GM23248 (cell line): ENCODE results near the gene CA11. TPM values are rescaled to one million over a fixed set of nuclear protein-coding genes. Genes with fewer than 3 reads are reported as not detected.

Experiments used
- DNase-seq: peaks from one replicate; pipeline ENCODE4 v3.0.0-alpha.2; 2015
- H2AFZ ChIP-seq: fragments of 200-600 bp; sonication (generic); 2 replicates; pipeline ENCODE4 v1.6.1; 2016; ENCODE audit warnings: antibody characterized with exemption
- H3F3A ChIP-seq: fragments of 200-600 bp; sonication (generic); 2 replicates; pipeline ENCODE4 v1.6.1; 2016; ENCODE audit warnings: mild to moderate bottlenecking, antibody characterized with exemption, mixed run types; ENCODE audit not compliant: insufficient read depth
- H3K27ac ChIP-seq: fragments of 200-600 bp; sonication (generic); 2 replicates; pipeline ENCODE4 v1.5.1; 2016; ENCODE audit warnings: mild to moderate bottlenecking
- H3K27me3 ChIP-seq: fragments of 200-600 bp; sonication (generic); replicated peaks from 2 replicates; pipeline ENCODE4 v1.6.1; 2016; ENCODE audit warnings: mild to moderate bottlenecking; ENCODE audit not compliant: insufficient read depth
- H3K36me3 ChIP-seq: fragments of 200-600 bp; sonication (generic); 2 replicates; pipeline ENCODE4 v1.6.1; 2016; ENCODE audit warnings: low read depth, mild to moderate bottlenecking
- H3K4me1 ChIP-seq: fragments of 200-600 bp; sonication (generic); 2 replicates; pipeline ENCODE4 v1.6.1; 2016; ENCODE audit warnings: mild to moderate bottlenecking; ENCODE audit not compliant: insufficient read depth
- H3K4me2 ChIP-seq: fragments of 200-600 bp; sonication (generic); one replicate; pipeline ENCODE4 v1.6.1; 2016; ENCODE audit warnings: mild to moderate bottlenecking; ENCODE audit not compliant: unreplicated experiment
- H3K4me3 ChIP-seq: fragments of 200-600 bp; sonication (generic); 2 replicates; pipeline ENCODE4 v1.5.1; 2016; ENCODE audit warnings: mild to moderate bottlenecking
- H3K79me2 ChIP-seq: fragments of 200-600 bp; sonication (generic); 2 replicates; pipeline ENCODE4 v1.6.1; 2016; ENCODE audit warnings: mild to moderate bottlenecking; ENCODE audit not compliant: insufficient read depth
- H3K9ac ChIP-seq: fragments of 200-600 bp; sonication (generic); 2 replicates; pipeline ENCODE4 v1.6.1; 2016; ENCODE audit warnings: mild to moderate bottlenecking
- H3K9me2 ChIP-seq: fragments of 200-600 bp; sonication (generic); 2 replicates; pipeline ENCODE4 v1.6.1; 2016; ENCODE audit warnings: mixed run types, mild to moderate bottlenecking, moderate library complexity; ENCODE audit not compliant: insufficient read depth
- H3K9me3 ChIP-seq: fragments of 200-600 bp; sonication (generic); one replicate; pipeline ENCODE4 v1.6.1; 2017; ENCODE audit warnings: low read depth
- H4K20me1 ChIP-seq: fragments of 200-600 bp; sonication (generic); 2 replicates; pipeline ENCODE4 v1.6.0; 2016; ENCODE audit not compliant: insufficient read depth
- EZH2 ChIP-seq: fragments of 200-600 bp; sonication (generic); IDR thresholded peaks from 2 replicates; pipeline ENCODE4 v1.6.1; 2018; ENCODE audit warnings: antibody characterized with exemption, mild to moderate bottlenecking; ENCODE audit not compliant: insufficient read depth, poor library complexity, severe bottlenecking
- EZH2phosphoT487 ChIP-seq: fragments of 200-600 bp; sonication (generic); IDR thresholded peaks from 2 replicates; pipeline ENCODE4 v1.6.1; 2018; ENCODE audit warnings: antibody characterized with exemption, moderate library complexity, mild to moderate bottlenecking, low read depth; ENCODE audit not compliant: insufficient read depth
- WGBS, 2 experiments: methylation state at CpG; one replicate each; pipeline ENCODE4 v1.1.6; 2015 to 2017; ENCODE audit warnings: low lambda C conversion rate in 2 of 2, low coverage in 1 of 2; ENCODE audit errors: missing lambda C conversion rate in 2 of 2; 5-methylcytosine and 5-hydroxymethylcytosine counted together
- in situ Hi-C: fragments of 300-500 bp; cut with MboI; formaldehyde crosslinking; loops from 2 replicates; pipeline ENCODE4 v1.15.0; 2020
- polyA plus RNA-seq: library from polyadenylated mRNA; unstranded; fragments of >200 nt; fragmentation: Nextera tagmentation; extraction: Ambion mirVana; gene quantifications from 2 replicates; pipeline ENCODE4 v1.2.1, GENCODE V29; 2016
- total RNA-seq: library from RNA; depleted of rRNA; stranded (reverse); fragments of >200 nt; shearing (Covaris generic); gene quantifications from 2 replicates; pipeline ENCODE4 v1.2.3, GENCODE V29; 2014

CA11 gene
- total and polyA plus RNA-seq, 2 experiments from 2014 or later: 1.1 to 2.7 TPM

DNA sequence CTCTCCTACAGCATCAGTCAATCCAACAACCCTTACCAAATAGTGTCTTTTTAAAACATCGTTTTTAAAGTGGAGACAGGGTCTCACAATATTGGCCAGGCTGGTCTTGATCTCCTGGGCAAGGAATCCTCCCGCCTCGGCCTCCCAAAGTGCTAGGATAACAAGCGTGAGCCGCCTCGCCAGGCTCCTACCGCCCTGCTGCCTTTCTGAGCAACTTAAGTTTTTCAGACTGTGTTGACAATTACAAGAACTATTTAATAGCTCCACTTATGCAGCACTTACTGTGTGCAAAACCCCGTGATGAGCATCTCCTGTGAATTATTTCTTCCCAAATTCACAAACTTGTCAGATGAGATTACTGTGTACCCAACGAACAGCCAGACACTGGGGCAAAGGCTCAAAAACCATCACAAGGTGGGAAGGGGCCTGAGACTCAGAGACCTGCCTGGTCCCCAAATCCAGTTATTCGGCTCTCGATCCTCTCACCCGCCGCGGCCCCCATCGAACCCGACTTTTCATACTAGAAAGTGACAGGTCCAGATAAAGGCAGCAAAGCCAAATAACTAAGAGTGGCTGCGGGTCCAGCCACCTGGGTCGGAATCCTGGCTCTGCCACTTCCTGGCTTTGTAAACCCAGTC, 27.6 kb downstream of the CA11 start:
- Histone ChIP-seq H3K27me3 (no peaks in the 10 kb centered on the region), H4K20me1 (peaks cover 12% of the 10 kb centered on the region; the same call in 1 of the 2 replicates), H3K27ac (peak overlapping the region; percentile 89), H3K9ac (peak overlapping the region; percentile 98), H3K9me3 (no peaks in the 10 kb centered on the region), H3K4me1 (peaks cover 21% of the 10 kb centered on the region), H3K4me3 (peak overlapping the region; percentile 96), H3K36me3 (peaks cover 21% of the 10 kb centered on the region), H3F3A (peaks cover 20% of the 10 kb centered on the region; the same call in 1 of the 2 replicates), H2AFZ (no peak overlapping the region; the same call in 1 of the 2 replicates), H3K79me2 (peaks cover 55% of the 10 kb centered on the region), H3K9me2 (no peaks in the 10 kb centered on the region), H3K4me2 (peak overlapping the region; percentile 100)
- 0 to 1% methylated on average over 18 of the region's 18 CpGs for WGBS, 2 experiments
- in situ Hi-C loops: no loop called here
- DNase-seq: peak; percentile 43
- TF ChIP-seq EZH2: no peak
- TF ChIP-seq EZH2phosphoT487: no peak

DNA sequence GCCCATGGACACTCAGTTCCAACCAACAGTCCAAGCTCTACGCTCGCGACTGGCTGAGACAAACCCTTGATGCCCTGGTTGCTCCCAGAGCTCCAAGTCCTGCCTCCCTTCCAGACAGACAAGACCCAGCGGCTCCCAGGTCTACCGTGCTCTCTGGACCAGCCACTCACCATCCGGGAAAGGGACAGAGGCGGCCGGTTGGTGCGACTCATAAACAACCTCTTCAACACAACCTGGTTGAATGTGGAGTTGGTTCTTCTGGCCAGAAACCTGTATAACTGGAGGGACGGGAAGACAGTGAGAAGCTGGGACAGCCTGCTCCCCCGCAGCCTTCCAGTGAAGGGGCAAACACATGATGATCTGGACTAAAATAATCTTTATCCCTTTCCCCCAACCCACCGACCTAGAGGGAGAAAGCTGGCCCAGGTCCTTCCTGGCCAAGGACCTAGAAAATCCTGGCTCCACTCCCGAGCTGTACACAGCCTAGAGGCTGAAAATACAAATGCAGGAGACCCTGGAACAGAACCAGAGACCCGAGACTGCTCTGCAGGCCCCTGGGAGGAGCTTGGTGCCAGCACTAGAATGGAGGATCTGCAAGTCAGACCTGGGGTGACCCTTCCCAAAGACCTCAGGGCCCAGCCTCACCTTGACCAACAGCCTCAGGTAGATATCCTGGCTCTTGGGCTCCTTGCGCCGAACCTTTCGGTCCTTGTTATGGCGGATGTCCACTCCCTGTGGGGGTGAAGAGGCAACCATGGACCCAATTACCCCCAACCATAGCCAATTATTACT, 28.6 kb downstream of the CA11 start:
- Histone ChIP-seq H3K79me2 (peaks cover 55% of the 10 kb centered on the region), H3K9me3 (no peaks in the 10 kb centered on the region), H3K27ac (peak overlapping the region; percentile 89; the same call in 1 of the 2 replicates), H3K4me1 (peaks cover 19% of the 10 kb centered on the region), H3K27me3 (no peaks in the 10 kb centered on the region), H4K20me1 (peaks cover 12% of the 10 kb centered on the region; the same call in 1 of the 2 replicates), H3K4me3 (peak overlapping the region; percentile 96), H2AFZ (no peak overlapping the region), H3K36me3 (peaks cover 21% of the 10 kb centered on the region), H3K9ac (peak overlapping the region; percentile 98), H3K9me2 (no peaks in the 10 kb centered on the region), H3F3A (peaks cover 20% of the 10 kb centered on the region; the same call in 1 of the 2 replicates), H3K4me2 (peak overlapping the region; percentile 100)
- TF ChIP-seq EZH2 (no peak), EZH2phosphoT487 (no peak)
- 58 to 65% methylated on average over 18 of the region's 18 CpGs for WGBS, 2 experiments
- DNase-seq: peak; percentile 58
- in situ Hi-C loops: no loop called here

DNA sequence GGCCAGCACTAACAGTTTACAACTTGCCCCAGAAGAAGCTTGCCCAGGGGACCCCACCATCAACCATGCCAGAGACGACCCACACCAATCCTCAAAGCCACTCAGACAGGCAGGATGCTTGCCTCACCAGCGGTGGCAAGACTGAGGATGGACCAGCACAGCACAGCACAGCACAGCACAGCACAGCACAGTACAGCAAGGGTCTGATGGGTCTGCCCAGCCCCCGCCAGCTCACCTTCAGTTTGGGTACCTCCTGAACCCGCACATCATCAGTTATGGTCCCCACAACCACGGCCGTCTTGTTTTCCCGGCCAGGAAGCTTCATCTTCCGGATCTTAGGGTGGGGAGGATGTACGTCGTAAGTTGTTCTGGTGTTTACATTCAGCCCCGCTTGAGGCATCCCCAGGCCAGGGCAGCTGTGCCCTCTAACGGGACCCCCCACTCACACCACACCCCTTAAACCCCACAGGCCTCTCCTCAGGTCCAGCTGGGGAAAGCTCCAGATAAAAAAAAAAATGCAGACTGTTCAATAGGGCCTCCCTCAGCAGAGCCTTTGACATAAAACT, 29.4 kb downstream of the CA11 start:
- Histone ChIP-seq H3K36me3 (peaks cover 21% of the 10 kb centered on the region), H3K27me3 (no peaks in the 10 kb centered on the region), H3K9me2 (no peaks in the 10 kb centered on the region), H3K79me2 (peaks cover 54% of the 10 kb centered on the region), H3F3A (peaks cover 20% of the 10 kb centered on the region; the same call in 1 of the 2 replicates), H2AFZ (no peak overlapping the region), H3K4me1 (peaks cover 19% of the 10 kb centered on the region), H3K9ac (peak overlapping the region; percentile 98), H4K20me1 (peaks cover 12% of the 10 kb centered on the region; the same call in 1 of the 2 replicates), H3K9me3 (no peaks in the 10 kb centered on the region), H3K4me3 (peak overlapping the region; percentile 96), H3K27ac (no peak overlapping the region), H3K4me2 (peak overlapping the region; percentile 100)
- no peak for DNase-seq
- TF ChIP-seq EZH2phosphoT487: no peak
- TF ChIP-seq EZH2: no peak
- 70 to 79% methylated on average over 11 to 12 of the region's 12 CpGs for WGBS, 2 experiments
- in situ Hi-C loops: no loop called here

DNA sequence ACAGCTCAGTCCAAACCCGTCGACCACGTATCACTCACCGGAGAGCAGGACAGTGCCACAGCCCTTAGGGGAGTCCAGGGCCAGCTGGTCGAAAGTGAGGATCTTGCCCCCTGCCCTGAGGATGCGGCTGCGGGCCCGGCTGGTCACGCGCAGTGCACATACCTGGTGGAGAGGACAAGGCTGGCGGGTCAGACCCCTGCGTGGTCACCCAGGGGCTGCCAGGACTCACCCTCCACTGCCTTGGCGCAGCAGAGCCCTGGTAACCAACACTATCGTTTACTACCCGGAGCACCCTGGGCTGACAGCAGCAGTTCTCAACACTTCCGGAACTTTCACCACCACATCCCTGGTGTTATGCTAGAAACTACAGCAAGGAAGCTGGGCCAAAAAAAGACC, 29.9 kb downstream of the CA11 start:
- Histone ChIP-seq H3K4me1 (peaks cover 19% of the 10 kb centered on the region), H2AFZ (no peak overlapping the region), H3K9me2 (no peaks in the 10 kb centered on the region), H3K9me3 (no peaks in the 10 kb centered on the region), H3K4me2 (no peak overlapping the region), H4K20me1 (peaks cover 12% of the 10 kb centered on the region; the same call in 1 of the 2 replicates), H3K79me2 (peaks cover 49% of the 10 kb centered on the region), H3F3A (peaks cover 20% of the 10 kb centered on the region; the same call in 1 of the 2 replicates), H3K36me3 (peaks cover 21% of the 10 kb centered on the region), H3K4me3 (no peak overlapping the region), H3K9ac (peak overlapping the region; percentile 98), H3K27me3 (no peaks in the 10 kb centered on the region), H3K27ac (no peak overlapping the region)
- TF ChIP-seq EZH2phosphoT487 (no peak), EZH2 (no peak)
- no peak for DNase-seq
- 78 to 87% methylated on average over 13 to 16 of the region's 16 CpGs for WGBS, 2 experiments
- in situ Hi-C loops: no loop called here
